ENCODE results near the gene TSPAN31. TPM values are rescaled to one million over a fixed set of nuclear protein-coding genes. Genes with fewer than 3 reads are reported as not detected.

TSPAN31 gene
- polyA plus RNA-seq, 1 donor, result 40.9 TPM

DNA sequence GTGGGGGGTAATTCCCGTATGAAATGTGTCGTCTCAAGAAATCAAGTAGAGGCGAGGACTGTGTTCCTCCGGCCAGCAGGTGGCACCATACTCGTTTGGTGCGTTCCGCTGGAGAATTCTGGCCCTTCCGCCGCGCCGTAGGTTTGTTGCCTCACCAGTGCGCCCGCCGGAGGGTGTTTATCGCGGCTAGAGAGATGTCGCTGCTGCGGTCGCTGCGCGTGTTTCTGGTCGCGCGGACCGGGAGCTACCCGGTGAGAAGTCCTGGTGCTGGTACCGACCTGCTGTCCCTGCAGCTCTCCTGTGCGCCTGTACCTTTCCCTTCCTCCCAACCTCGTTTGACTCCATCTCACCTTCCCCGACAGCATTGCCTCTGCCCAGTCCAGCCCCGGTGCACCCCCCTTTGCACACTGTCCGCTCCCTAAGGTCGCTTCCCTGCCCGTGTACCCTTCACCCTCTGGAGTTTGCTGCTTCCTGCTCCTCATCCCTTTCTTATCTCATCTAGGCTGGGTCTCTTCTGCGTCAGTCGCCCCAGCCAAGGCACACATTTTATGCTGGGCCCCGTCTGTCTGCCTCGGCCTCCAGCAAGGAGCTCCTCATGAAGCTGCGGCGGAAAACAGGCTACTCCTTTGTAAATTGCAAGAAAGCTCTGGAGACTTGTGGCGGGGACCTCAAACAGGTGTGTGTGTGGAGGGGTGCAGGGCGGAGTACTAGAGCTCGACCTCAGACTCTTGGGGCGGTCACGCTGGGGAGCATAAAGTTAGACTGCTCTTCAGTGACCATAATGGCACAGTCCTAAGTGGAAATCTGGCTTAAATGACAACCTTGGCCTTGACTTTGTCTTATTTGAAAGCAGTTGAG lies 38.0 kb downstream of the TSPAN31 start, which contains the start of gene TSFM:
Gene TSFM (plus strand): TSS at position 180 of the 858 bp plus-strand sequence. CDS start 15 bp downstream, at position 195.
- DNase-seq (ENCODE audit: low read depth), result peak; percentile 89

DNA sequence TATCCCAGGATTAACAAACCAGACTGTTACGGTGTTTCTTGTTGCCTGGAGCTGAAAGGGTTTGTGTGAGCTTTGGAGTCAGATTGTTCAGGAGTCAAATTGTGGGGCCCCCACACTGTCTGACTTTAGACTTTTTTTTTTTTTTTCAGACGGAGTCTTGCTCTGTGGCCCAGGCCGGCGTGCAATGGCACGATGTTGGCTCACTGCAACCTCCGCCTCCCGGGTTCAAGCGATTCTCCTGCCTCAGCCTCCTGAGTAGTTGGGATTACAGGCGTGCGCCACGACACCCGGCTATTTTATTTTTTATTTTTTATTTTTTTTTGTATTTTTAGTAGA lies 38.6 kb downstream of the TSPAN31 start:
- no peak for DNase-seq (ENCODE audit: low read depth)

DNA sequence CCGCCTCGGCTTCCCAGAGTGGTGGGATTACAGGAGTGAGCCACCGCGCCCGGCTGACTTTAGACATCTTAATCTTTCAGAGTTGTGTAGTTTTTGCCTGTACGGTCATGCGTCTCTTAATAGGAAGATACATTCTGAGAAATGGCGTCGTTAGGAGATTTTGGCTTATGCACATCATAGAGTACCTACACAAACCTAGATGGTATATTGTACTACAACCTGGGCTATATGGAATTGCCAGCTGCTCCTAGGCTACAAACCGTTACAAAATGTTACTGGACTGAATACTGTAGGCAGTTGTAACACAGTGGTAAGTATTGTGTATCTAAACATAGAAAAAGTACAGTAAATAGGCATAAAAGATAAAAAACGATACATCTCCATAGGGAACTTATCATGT lies 39.0 kb downstream of the TSPAN31 start:
- DNase-seq (ENCODE audit: low read depth), result no peak

DNA sequence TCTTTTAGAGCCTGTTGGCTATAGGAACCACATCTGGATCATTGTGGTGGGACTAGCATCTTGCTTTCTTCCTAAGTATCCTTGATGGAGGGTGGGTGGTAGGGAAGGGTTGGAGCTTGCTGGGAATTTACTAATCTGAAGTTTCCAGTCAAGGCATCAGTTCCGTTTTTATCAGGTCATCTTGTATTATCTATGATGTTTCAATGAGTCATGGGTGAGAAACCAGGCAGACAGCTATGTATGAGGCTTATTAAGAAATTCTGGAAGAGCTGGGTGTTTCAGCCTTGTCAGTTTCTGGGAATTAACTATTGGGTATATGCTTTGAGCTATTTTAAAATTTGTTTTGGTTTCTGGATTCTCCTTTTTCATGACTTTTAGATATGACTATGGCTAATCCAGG lies 49.1 kb downstream of the TSPAN31 start:
- DNase-seq (ENCODE audit: low read depth), result no peak

DNA sequence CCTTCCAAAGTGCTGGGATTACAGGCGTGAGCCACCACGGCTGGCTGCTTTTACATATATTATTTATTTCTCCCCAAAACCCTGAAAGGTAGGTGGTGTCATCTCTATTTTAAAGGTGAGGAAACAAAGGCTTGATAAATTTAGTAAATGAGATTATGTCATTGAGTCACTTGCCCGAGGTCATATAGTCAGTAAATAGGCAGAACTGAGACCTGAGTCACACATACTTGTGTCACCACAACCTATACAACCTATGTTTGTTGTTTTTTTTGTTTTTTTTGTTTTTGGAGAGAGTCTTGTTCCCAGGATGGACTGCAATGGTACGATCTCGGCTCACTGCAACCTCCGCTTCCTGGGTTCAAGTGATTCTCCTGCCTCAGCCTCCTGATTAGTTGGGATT lies 50.5 kb downstream of the TSPAN31 start:
- DNase-seq (ENCODE audit: low read depth), result no peak

DNA sequence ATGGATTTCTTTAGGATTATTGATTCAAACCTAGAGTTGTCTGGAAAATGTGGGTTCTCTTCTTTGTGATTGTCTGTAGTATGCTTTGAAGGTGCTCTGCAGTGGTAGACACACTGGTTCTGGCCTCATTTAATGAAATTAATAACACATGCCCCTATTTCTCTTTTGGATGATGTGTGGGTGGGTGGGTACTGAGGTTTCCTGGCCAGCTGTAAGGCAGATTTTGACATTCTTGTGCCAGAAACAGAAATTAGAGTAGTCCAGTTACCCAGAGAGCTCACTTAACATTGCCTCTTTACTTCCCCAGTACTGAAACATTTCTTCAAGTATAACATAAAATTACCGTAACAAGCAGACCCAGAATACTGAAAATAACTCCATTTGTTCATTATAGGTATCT lies 52.2 kb downstream of the TSPAN31 start:
- no peak for DNase-seq (ENCODE audit: low read depth)

DNA sequence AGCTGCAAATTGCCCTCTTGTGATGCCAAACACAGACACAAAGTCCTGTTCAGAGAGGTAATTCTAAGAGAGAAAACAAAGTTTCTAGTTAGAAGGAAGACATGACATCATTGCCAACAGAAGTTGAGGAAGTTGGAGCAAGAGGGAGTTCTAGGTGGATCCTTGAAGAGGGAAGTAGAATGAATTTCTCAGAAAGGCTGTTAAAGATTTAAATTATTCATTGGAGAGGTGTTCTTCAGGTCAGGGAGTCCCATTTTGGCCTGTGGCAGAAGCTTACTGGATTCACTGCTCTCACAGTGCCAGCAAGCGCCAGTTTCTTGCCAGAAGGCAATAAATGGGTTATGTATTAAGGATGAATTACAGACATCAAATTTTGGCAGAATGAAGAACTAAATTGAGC lies 53.1 kb downstream of the TSPAN31 start:
- DNase-seq (ENCODE audit: low read depth), result no peak

Other genes with a start within 250 kb of the TSPAN31 start
- 12.6 TPM for gene DDIT3, start 224.5 kb upstream of the TSPAN31 start, polyA plus RNA-seq (ENCODE audit: insufficient read length)
- 43.1 TPM for gene MBD6, start 222.2 kb upstream of the TSPAN31 start, polyA plus RNA-seq (ENCODE audit: insufficient read length)
- gene DCTN2, start 197.8 kb upstream of the TSPAN31 start, polyA plus RNA-seq (ENCODE audit: insufficient read length), result 148 TPM
- gene KIF5A, start 195.0 kb upstream of the TSPAN31 start, polyA plus RNA-seq (ENCODE audit: insufficient read length), result 0.03 TPM
- gene PIP4K2C, start 153.8 kb upstream of the TSPAN31 start, polyA plus RNA-seq (ENCODE audit: insufficient read length), result 10.6 TPM
- gene DTX3, start 140.2 kb upstream of the TSPAN31 start, polyA plus RNA-seq (ENCODE audit: insufficient read length), result 22.4 TPM
- gene ARHGEF25, start 133.6 kb upstream of the TSPAN31 start, polyA plus RNA-seq (ENCODE audit: insufficient read length), result 25.4 TPM
- gene B4GALNT1, start 111.8 kb upstream of the TSPAN31 start, polyA plus RNA-seq (ENCODE audit: insufficient read length), result 2.1 TPM
- gene OS9, start 50.9 kb upstream of the TSPAN31 start, polyA plus RNA-seq (ENCODE audit: insufficient read length), result 107 TPM
- 8.2 TPM for gene AGAP2, start 6.3 kb upstream of the TSPAN31 start, polyA plus RNA-seq (ENCODE audit: insufficient read length)
- 134 TPM for gene CDK4, start 7.3 kb downstream of the TSPAN31 start, polyA plus RNA-seq (ENCODE audit: insufficient read length)
- 8.3 TPM for gene MARCHF9, start 10.1 kb downstream of the TSPAN31 start, polyA plus RNA-seq (ENCODE audit: insufficient read length)
- gene CYP27B1, start 22.0 kb downstream of the TSPAN31 start, polyA plus RNA-seq (ENCODE audit: insufficient read length), result 0.86 TPM
- 24.4 TPM for gene METTL1, start 27.1 kb downstream of the TSPAN31 start, polyA plus RNA-seq (ENCODE audit: insufficient read length)
- 6.9 TPM for gene EEF1AKMT3, start 27.6 kb downstream of the TSPAN31 start, polyA plus RNA-seq (ENCODE audit: insufficient read length)
- gene TSFM, start 37.7 kb downstream of the TSPAN31 start, polyA plus RNA-seq (ENCODE audit: insufficient read length), result 30.0 TPM
- gene AVIL, start 73.7 kb downstream of the TSPAN31 start, polyA plus RNA-seq (ENCODE audit: insufficient read length), result 24.6 TPM
- 195 TPM for gene CTDSP2, start 101.7 kb downstream of the TSPAN31 start, polyA plus RNA-seq (ENCODE audit: insufficient read length)
- gene ATP23, start 196.5 kb downstream of the TSPAN31 start, polyA plus RNA-seq (ENCODE audit: insufficient read length), result 5.3 TPM